ENCODE data around the gene NR6A1. TPM values are rescaled to one million over a fixed set of nuclear protein-coding genes. Genes with fewer than 3 reads are reported as not detected.
"Not testable (repeated sequence)": the region's sequence is repeated elsewhere in the genome, so short reads cannot be mapped to it uniquely, and the experiment has no call there.

Gene NR6A1
- polyA plus RNA-seq, 1 donor = 1.1 TPM

DNA sequence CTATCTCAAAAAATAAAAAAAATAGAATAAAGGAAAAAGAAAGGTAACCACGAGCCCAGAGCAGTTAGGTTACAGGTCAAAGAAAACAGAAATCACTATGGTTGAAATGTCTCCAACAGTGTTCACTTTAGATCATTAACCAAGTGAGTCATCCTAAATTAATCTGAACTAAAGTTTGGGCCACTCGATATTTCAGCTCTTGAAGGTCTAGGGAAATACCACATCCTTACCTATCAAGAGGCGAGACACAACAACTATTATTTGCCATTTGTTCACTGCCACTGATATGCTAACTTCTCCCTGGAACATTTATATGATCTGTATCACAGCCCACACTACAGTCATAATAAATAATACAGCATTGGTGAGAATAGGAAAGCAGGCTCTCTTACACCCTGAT is 152.6 kb downstream of the NR6A1 start:
- no peak for DNase-seq (ENCODE audit: low read depth)

DNA sequence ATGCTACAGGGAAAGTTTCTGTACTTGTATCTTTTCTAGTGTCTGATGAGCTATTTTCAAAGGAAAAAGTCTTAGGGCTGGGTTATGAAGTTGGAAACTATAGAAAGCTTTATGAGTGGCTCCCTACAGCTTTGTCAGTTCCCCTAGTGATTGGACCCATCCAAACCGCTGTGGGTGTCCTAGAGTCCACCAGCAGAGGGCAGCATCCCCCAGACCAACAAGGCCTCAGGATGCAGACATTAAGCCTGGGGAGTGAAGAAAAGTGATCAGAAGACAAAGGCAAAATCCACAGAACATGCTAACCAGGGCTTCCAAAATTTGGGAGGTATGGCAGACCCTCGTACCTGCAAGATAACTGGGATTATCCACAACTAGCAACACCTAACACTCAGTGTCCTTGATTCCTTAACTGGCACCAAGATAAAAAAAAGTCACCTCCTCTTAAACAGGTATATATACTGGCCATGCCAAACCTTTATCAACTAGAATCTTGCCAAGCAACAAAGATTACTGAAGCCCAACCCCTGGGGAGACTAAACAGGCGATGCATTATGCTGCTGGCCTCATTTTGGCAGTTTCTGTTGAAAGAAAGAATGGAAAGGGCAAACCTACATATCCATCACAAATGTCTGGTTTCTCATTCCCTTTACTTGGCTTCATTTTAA is 153.5 kb downstream of the NR6A1 start:
- DNase-seq (ENCODE audit: low read depth) = peak; percentile 51

DNA sequence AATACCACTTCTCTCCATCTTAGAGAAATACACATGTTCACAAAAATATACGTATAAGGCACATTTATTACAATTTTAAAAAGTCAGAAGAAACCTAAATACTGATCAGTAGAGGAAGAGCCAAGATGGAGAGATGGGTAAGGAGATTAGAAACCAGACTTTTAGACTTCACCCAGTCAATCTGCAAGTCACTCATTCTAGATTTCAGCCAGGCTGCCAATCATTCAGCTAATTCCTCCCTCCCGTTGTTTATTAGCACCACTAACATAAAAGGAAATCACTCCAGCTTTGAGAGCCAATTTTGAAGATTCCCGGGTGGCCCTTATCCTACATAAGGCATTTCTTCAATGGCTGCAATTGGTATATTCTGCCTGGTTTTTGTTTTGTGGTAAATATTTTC is 154.2 kb downstream of the NR6A1 start:
- no peak for DNase-seq (ENCODE audit: low read depth)

DNA sequence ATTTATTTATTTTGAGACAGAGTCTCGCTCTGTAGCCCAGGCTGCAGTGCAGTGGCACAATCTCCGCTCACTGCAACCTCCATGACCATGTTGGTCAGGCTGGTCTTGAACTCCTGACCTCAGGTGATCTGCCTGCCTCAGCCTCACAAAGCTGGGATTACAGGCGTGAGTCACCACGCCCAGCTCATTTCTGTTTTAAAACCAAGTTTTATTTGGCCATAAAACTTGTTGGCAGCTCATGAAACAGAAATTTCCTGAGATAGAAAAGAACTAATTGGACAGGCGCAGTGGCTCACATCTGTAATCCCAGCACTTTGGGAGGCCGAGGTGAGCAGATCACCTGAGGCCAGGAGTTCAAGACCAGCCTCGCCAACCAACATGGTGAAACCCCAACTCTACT is 155.3 kb downstream of the NR6A1 start:
- DNase-seq (ENCODE audit: low read depth) = not testable (repeated sequence)

DNA sequence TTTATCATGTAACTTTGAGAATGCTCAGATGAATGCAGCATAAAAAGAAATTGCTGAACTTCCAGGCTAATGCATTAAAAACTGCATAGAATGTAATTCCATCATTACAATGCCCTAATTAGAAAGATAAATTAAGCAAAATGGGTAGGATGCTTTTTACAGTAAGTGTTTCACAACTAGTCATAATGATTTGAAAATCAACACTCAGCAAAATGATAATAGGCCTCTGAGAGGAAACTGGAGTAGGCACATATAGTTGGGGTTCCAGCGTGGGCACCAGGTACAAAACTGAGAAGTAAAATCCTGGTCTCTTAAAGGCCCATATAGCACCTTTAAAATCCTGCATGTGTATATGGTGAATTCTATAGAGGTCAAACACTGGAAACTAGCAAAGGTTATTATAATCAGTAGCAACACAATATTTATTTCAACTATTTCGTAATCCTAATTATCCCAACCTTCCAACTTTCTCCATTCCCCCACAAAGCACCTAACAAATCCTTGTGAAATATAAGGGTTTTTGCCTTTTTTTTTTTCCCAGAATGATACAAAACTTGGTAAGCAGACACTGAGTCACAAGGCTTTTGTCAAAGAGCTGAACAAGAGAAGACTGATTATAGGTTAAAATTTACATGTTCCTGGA is 155.9 kb downstream of the NR6A1 start:
- DNase-seq (ENCODE audit: low read depth) = no peak

DNA sequence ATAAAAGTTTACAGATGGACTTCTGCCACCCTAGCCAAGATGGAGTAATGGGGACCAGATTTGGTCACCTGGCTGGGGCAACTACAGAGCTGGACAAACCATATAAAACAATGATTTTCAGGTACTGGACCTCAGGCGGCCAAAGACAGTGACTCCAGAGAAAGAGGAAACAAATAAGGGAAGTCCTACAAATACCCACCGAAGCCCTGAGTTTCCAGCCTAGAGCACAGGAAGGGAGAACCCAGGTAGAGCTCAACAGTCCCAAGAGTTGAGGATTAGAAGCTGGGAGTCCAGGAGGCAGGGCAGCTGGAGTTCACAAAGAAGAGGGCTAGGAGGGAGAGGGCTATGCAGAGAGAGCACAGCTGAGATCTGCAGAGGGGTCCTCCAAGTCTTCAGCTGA is 157.3 kb downstream of the NR6A1 start:
- DNase-seq (ENCODE audit: low read depth) = no peak

DNA sequence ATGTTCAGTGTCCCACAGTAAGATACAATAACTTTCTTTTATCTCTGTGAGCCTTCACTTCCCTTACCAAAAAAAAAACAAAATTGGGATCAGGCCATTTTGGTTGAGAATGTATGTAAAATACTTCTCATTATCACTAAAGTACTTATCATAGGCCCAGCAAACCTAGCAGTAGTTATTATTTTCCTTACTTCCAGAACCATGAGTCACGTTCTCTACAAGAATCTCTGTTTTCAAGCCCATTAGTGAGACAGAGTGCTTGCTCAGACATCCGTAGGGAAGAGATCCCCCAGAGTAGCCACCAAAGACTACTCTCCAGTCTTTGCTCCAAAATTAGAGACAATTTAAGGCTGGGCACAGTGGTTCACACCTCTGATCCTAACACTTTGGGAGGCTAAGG is 160.0 kb downstream of the NR6A1 start:
- DNase-seq (ENCODE audit: low read depth) = no peak

DNA sequence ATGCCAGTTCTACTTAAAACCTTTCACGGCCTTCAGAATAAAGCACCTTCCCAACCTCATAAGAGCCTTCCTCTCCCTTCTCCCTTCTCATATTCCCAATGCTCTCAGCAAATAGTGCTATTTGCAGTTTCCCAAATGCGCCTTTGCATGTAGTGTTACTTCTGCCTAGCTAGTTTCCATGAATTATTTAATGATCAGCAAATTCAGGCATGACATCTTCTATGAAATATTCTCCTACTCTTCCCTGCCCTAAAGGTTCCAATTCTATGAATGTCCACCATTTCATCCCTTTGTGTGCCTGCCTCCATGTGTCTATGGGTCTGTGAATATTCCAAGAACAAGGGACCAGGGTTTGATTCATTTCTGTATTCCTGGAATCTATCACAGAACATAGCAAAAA is 165.1 kb downstream of the NR6A1 start:
- DNase-seq (ENCODE audit: low read depth) = no peak

DNA sequence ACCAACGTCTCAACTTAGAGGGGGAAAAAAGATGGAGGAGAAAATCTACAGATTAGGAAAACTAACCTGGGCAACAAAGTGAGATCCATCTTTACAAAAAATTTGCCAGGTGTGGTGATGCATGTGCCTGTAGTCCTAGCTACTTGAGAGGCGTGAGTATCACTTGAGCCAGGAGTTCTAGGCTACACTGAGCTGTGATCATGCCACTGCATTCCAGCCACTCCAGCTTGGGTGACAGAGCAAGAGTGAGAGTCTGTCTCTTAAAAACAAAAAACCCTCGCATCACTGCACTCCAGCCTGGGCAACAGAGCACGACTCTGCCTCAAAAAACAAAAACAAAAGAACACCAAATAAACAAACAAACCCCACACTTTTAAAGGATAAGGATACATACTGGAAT is 165.9 kb downstream of the NR6A1 start:
- no peak for DNase-seq (ENCODE audit: low read depth)

DNA sequence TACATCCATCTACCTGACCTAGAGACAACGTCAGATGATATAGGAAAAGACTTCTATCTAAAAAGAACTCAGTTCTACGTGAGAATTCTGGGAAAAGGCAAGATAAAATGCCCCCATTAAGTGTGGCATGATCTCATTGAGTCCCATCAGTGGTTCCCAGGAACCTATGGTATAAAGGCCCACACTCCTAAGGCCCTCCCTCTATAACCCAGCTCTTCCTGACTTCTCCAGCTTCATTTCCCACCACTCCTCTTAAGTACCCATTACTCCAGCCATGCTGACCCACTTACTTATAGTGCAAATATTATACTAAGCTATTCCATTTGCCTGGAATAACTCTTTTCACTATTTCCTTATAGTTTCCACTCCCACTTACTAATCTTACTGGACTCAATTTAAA is 168.5 kb downstream of the NR6A1 start:
- no peak for DNase-seq (ENCODE audit: low read depth)

DNA sequence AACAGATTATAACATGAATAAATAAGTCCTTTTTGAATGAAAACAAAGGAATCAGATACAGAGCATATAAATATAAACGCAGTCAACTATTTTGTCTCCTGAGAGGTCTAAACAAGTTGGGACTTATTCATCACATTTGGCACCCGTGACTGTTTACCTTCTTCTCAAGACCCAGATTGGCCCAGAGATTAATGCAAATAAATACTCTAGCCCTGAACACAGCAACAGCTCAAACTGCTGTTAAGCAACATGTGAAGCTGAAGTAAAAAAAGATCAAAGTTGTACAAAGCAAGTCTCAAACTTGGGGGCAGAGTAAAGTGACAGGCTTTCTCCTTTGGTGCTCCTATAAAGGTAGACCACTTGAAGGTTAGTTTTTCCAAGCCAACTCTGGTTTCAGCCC is 168.9 kb downstream of the NR6A1 start:
- no peak for DNase-seq (ENCODE audit: low read depth)

DNA sequence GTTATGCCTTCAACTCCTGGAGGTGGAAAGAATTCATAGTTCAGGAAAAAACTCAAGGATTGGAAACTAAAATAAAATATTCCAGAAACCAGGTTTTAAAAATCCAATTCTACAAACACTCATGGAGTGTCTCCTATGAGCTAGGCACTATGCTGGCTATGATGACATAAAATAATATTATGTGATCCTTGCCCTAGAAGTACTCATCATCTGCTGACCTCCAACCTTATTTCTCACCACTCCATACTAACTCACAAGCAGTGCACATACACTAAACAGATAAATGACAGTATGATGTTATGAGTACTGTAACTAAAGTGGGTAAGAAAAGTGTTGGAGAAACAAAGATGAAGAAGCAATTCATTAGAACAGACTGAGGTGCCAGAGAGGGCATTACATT is 170.7 kb downstream of the NR6A1 start:
- DNase-seq (ENCODE audit: low read depth) = no peak

DNA sequence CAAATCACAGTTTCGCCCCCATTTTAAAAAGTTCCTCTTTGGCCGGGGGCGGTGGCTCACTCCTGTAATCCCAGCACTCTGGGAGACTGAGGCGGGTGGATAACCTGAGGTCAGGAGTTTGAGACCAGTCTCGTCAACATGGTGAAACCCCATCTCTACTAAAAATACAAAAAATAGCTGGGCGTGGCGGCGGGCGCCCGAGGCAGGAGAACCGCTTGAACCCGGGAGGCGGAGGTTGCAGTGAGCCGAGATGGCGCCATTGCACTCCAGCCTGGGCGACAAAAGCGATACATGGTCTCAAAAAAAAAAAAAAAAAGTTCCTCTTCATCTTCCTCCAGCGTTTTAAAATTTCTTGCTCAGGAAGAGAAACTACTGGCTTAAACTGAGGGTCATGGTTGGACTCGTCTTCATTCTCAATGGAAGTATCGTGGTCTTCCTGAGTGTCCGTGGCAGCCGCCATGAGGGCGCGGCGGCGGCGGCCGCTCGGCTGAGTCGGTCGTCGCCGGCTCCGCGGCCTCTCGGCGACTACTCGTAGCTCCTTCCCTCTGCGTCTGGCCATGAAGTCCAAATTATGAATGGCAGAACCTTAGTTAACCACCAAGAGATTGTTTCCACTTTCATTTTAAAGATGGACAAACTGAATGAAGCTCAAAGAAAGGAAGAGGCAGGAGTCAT is 171.9 kb downstream of the NR6A1 start:
- DNase-seq (ENCODE audit: low read depth) = no peak

DNA sequence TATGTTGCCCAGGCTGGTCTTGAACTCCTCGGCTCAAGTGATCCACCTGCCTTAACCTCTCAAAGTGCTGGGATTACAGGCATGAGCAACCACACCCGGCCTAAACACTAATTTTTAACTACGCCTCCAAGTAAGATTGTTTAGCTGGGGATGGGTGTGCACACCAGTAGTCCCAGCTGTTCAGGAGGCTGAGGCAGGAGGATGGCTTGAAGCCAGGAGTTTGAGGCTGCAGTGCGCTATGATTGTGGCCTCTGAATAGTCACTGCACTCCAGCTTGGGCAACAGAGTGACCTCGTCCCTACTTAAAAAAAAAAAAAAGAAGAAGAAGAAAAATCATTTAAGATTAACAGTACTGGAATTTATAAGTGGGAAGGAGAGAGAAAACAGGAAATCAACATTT is 173.1 kb downstream of the NR6A1 start:
- no peak for DNase-seq (ENCODE audit: low read depth)

DNA sequence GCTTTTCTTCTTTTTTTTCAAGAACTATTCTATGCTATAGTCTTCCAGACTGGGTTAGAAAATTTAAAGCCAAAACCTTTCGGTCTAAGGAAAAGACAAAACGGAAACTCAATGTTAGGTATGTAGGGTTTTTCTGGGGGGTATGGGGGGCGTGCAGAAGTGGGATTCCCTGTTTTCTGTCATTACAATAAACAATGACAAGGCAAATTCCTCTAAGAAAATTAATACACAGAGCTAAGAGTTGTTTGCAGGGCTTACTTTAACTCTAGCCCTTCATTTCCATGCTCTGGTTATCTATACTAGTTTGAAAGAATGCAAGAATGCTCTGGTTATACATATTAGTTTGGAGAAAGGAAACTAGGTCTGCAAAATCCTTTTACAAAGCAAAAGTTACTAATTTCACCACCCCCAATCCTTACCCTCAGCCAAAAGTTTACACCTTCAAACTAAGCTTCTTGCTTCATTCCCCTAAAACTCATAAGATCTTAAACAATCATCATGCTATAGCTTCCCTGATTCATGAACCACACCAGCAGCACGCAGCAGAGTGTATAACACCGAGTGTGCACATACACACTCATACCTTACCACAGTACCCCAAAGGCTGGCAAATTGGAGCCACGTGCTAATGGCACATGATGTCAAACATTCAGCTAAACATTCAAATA is 174.8 kb downstream of the NR6A1 start:
- no peak for DNase-seq (ENCODE audit: low read depth)

DNA sequence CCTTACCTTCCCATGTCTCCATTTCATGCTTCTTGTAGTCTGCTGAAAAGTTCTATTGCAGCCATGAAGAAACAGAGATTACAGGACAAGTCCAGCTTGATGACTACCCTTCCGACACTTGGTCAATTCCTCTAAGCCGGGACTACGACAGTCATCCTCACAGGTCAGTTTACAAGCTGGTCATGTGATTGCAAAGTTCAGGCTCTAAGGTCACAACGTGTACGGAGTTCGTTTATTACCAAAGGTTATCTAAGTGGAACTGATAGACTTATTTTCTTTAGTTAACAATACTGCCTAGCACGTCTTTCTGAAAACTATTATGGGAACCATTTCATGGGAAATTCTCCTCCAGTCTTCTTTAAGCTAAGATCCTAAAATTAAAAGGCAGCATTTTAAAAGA is 175.4 kb downstream of the NR6A1 start:
- no peak for DNase-seq (ENCODE audit: low read depth)

DNA sequence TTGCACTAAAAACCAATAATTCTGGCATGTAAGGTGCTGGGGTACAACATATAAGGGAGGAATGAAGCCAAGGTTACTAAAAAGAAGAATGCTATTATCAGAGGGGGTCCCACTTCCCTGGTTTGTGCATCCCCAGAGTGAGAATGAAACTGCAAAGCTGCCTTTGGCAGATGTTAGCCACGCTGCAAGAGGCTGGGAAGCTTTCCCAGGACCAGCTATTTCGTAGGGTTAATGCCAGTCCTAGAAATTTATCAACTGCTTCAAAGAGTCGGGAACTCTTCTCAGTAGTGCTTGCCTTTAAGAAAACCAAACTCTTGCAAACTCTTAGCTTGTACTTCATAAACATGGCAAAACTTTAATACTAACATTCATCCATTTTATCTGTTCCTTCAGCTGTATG is 176.4 kb downstream of the NR6A1 start:
- DNase-seq (ENCODE audit: low read depth) = no peak

DNA sequence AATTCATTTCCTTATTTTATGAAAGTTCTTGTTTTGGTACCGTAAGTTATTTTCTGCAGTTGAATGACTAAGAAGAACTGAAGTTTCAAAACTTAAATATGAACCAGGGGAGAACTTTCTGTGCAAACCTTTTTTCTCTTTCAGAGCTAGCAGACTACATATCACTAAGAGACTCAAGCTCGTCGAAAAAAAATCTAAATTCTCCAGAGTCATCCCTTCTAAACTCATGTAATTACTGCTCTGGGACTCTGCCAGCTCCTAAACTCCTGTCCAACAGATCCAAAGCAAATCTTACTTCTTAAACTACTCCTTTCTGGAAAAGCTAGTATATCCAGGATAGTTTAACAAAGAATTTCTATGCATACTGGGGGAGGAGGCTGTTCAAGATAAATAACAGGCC is 176.9 kb downstream of the NR6A1 start:
- DNase-seq (ENCODE audit: low read depth) = no peak

DNA sequence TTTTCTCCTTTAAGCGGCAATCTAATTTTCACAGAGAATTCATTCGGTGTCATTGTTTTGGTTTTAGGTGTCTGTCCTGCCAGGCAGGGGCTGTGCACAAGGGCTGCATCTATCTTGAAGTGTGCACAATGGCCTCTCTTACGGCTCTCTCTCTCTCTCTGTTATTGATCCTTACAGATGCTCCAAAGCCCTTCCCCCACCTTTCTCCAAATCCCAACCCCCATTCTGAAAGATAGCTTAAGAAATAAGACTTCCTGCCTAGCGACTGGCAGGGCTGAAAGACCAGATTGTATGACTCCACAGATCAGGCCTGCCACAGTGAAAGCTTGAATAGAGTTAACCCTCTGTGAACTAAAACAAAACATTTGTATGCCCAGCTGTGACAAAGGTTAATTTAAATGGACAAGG is 177.5 kb downstream of the NR6A1 start:
- no peak for DNase-seq (ENCODE audit: low read depth)

DNA sequence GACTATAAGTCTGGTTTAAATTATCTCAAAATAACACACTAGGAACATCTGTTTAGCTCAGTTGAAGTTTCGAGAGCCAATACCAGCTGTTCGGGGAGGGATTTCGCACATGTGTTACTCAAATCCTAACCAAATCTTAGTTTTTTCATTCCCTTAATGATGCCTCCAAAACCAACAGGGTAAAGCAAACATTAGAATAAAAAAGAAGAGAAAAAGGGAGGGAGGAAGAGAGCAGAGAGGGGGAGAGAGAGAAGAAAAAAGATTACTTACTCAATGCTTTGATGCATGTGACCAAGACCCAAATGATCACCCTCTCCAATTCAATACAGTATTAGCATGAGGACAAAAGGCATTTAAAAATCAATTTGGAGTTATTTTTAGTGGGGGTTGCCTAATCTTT is 177.9 kb downstream of the NR6A1 start:
- no peak for DNase-seq (ENCODE audit: low read depth)

DNA sequence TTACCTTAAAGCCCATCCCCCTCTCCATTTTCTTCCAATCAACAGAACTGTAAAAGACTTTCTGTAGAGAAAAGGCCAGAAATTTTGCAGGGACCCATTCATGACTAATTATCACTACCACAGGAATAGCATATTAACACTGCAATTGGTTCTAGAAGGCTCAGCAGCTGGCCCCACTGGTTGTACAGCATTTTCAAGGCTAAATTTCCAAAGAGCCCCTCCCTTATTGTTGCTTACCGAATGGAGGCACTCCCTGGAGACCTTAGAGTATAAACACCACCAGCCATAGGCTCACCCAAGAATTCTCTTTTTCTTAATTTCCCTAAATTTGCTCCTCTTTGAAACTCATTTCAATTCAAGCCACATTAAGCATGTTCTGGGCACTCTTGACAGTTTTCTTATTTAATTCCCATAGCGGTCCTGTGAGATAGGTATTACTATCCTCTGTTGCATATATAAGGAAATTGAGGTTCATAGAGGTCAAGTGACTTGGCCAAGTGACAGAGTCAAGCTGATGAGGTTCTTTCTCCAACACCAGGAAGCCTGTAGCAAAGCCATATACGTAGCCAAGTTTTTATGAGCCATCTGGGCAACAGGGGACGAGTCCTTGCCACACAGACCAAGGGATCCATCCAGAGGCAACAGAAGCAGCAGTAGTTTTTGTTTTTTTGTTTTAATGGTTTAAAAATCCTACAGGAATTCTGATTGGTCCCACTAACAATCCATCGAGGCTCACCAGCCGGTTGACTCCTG is 180.0 kb downstream of the NR6A1 start:
- no peak for DNase-seq (ENCODE audit: low read depth)

DNA sequence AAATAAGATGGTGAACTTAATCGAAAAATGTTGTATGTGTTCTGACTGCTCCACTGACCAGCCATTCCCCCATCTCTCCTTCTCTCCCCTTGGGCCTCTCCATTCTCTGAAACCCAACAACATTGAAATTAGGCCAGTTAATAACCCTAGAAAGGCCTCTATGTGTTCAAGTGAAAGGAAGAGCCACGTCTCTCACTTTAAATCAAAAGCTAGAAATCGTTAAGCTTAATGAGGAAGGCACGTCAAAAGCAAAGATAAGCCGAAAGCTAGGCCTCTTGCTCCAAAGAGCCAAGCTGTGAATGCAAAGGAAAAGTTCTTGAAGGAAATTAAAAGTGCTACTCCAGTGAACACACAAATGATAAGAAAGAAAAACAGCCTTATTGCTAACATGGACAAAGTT is 186.5 kb downstream of the NR6A1 start:
- no peak for DNase-seq (ENCODE audit: low read depth)
